CD4-positive, alpha-beta T cell treated with Interleukin-17A for 1 hour (primary cell): ENCODE results near the gene NRXN2.
"Not testable (repeated sequence)": the region's sequence is repeated elsewhere in the genome, so short reads cannot be mapped to it uniquely, and the experiment has no call there.

Experiments used
- DNase-seq: peaks from one replicate; pipeline ENCODE4 v3.0.0-alpha.2; 2020

NRXN2 gene

DNA sequence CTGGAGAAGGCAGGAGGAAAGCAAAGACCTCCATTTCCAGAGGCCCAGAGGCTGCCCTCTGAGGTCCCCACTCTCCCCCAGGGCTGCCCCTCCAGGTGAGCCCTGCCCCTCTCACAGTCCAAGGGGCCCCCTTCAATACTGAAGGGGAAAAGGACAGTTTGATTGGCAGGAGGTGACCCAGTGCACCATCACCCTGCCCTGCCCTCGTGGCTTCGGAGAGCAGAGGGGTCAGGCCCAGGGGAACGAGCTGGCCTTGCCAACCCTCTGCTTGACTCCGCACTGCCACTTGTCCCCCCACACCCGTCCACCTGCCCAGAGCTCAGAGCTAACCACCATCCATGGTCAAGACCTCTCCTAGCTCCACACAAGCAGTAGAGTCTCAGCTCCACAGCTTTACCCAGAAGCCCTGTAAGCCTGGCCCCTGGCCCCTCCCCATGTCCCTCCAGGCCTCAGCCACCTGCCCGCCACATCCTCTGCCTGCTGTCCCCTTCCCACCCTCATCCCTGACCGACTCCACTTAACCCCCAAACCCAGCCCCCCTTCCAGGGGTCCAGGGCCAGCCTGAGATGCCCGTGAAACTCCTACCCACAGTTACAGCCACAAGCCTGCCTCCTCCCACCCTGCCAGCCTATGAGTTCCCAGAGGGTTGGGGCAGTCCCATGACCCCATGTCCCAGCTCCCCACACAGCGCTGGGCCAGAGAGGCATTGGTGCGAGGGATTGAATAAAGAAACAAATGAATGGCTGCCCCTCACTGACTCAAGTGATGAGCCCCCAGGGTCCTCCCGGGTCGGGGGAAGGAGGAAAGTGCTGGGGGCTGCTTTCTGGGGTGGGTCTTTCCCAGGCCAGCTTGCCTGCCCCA, 121.2 kb downstream of the NRXN2 start:
- DNase-seq: no peak

GRCh38 chr11:64600281-64600992, 122.6 kb downstream of the NRXN2 start:
- no peak for DNase-seq

GRCh38 chr11:64599698-64600211, 123.2 kb downstream of the NRXN2 start:
- DNase-seq: no peak

- DNase-seq: no peak
Measured at GRCh38 chr11:64598797-64599697, 124.0 kb downstream of the NRXN2 start.

DNA sequence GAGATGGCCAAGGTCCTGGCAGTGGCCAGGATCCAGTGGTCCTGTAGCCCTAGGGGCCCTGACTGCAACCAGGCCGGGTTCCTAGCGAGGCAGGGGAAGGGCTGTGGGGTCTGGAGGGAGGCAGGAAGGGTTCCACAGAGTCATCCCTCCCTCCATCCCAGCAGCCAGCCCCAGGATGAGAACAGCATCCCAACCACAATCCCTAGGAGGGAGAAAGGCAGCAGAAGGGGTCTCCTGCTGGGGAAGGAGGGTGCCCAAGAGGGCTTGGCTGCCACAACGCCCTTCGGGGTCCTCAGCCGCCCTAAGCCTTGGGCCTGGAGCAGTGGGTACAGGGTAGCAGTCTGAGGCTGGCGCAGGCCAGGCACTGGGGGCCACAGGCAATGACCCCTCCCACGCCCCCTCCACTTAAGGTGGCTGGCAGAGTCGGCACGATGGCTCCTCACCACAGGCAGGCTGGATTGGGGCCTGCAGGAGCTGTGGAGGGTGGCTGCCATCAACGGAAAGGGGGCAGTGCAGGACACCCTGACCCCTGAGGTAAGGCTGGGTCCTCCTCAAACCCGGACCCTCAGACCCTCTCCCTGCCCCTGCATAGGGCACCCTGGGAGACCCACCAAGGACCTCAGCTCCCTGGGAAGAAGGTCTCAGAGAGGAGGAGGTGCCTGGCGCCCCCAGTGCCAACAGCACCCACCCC, 124.7 kb downstream of the NRXN2 start:
- DNase-seq: no peak

DNA sequence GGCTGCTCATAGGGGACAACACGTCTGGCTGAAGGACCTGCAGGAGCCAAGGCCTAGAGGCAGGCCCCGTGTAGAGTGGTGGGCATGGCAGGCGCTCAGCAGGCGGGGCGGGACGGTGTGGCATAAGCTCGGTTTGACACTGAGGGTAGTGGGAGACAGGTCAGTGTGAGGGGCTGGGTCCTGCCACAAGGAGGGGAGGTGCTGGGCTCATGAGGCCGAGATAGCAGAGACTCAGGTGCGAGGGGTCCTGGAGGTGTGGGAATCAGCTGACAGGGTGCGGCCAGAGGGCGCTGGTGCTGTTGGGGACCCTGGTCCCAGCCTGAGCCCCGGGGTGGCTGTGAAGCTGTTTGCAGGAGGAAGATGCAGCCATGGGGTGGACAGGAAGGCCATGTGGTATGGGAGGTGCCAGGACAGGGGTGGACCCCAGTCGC, 125.3 kb downstream of the NRXN2 start:
- DNase-seq: no peak

GRCh38 chr11:64595922-64596321, 127.1 kb downstream of the NRXN2 start:
- DNase-seq: not testable (repeated sequence)

DNA sequence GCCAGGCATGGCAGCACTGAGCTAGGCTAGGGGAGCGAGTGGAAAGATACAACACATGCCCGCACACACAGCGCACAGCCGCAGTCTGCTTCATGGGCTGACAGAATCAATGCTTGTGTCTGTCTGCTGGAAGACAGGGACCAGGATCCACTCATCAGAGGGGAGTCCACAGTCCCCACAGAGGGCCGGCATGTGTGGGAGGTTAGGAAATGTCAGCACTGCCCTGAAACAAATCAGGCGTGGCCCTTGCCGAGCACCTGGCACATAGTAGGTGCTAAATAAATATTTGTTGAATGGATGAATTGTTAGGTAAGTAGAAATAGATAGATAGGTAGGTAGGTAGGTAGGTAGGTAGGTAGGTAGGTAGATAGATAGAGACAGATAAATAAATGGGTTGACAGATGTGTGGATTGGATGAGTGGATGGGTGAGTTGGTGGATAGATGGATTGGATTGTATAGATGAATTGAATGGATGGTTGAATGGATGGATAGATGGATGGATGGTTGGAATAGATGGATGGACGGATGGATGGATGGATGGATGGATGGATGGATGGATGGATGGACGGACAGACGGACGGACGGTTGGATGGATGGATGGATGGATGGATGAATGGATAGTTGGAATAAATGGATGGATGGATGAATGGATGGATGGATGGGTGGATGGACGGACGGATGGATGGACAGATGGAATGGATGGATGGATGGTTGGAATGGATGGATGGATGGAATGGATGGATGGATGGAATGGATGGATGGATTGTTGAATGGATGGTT, 128.6 kb downstream of the NRXN2 start:
- no peak for DNase-seq

- DNase-seq: no peak
Measured at GRCh38 chr11:64593156-64594105, 129.6 kb downstream of the NRXN2 start.

DNA sequence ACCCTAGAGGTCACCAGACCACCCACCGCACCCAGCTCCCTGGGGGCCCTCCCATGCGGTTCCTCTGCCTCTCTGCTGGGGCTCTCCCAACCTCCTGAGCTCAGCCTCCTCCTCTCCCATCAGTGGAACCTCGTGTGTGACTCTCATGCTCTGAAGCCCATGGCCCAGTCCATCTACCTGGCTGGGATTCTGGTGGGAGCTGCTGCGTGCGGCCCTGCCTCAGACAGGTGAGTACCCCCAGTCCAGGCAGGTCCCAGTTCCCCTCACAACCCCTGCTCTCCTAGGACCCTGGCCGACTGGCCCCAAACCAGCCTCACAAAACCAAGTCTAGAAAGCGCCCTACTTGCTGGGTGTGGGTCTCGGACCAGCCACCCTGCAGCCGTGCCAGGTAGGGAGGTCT, 130.3 kb downstream of the NRXN2 start:
- no peak for DNase-seq

- no peak for DNase-seq
Measured at GRCh38 chr11:64592234-64592615, 130.8 kb downstream of the NRXN2 start.

DNA sequence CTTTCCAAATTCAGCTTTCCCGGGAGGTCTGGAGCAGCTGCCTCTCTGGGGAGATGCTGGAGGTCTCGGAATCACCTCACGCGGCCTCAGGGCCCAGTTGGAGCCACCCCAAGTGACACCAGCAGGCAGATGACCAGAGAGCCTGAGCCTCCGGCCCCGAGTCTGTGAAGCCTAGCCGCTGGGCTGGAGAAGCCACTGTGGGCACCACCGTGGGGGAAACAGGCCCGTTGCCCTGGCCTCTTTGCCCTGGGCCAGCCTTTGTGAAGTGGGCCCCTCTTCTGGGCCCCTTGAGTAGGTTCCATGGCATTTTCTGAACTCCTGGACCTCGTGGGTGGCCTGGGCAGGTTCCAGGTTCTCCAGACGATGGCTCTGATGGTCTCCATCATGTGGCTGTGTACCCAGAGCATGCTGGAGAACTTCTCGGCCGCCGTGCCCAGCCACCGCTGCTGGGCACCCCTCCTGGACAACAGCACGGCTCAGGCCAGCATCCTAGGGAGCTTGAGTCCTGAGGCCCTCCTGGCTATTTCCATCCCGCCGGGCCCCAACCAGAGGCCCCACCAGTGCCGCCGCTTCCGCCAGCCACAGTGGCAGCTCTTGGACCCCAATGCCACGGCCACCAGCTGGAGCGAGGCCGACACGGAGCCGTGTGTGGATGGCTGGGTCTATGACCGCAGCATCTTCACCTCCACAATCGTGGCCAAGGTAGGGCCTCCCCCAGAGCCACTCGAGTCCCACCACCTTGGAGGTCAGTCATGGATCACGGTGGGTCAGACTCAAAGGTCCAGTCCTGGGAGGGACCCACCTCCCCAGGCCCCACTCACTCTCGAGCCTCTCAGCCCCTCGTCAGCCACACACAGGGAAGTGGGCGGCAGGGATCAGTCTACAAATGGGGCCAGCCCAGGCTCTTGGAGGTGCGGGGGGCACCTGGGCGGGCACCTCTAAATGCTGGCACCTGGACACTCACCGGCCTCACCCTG, 131.5 kb downstream of the NRXN2 start:
- DNase-seq: no peak

GRCh38 chr11:64590763-64591221, 132.2 kb downstream of the NRXN2 start, which contains the start of gene SLC22A12:
SLC22A12 (plus strand) TSS chr11:64591220; CDS start chr11:64591557, 337 bp downstream.
- no peak for DNase-seq

DNA sequence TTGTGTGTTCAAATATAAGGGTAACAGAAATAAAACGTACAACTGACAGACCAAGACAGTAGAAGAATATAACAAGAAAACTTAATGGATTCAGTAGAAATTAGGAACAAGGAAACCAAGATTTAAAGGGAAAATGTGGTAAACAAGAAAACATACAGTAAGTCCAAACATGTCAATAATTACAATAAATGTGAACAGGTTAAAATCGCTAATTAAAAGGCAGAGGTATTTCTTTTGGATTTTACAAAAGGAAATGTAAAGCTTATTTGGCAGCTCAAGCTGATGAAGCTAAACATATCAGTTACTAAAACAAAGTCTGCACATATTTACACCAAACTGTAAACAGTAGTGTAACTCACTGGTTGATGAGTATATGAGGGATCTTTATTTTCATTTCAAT, 134.3 kb downstream of the NRXN2 start:
- DNase-seq: no peak

DNA sequence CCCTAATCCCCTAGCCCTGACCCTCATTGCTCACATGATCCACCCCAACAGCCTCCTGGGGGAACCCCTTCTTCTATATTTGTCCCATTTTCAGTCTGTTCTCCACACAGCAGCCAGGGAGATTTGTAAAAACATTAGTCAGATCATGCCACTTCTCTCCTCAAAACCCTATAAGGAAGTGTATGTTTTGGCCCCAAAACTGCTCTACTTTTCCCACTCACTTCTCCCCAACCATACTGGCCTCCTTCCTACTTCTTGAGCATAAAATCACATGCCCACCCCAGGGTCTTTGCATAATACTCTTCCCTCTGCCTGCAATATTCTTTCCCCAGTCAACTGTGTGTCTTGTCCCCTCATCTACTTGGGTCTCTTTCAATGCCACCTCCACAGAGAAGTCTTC, 136.6 kb downstream of the NRXN2 start:
- DNase-seq: no peak

GRCh38 chr11:64585150-64585549, 137.8 kb downstream of the NRXN2 start:
- no peak for DNase-seq

DNA sequence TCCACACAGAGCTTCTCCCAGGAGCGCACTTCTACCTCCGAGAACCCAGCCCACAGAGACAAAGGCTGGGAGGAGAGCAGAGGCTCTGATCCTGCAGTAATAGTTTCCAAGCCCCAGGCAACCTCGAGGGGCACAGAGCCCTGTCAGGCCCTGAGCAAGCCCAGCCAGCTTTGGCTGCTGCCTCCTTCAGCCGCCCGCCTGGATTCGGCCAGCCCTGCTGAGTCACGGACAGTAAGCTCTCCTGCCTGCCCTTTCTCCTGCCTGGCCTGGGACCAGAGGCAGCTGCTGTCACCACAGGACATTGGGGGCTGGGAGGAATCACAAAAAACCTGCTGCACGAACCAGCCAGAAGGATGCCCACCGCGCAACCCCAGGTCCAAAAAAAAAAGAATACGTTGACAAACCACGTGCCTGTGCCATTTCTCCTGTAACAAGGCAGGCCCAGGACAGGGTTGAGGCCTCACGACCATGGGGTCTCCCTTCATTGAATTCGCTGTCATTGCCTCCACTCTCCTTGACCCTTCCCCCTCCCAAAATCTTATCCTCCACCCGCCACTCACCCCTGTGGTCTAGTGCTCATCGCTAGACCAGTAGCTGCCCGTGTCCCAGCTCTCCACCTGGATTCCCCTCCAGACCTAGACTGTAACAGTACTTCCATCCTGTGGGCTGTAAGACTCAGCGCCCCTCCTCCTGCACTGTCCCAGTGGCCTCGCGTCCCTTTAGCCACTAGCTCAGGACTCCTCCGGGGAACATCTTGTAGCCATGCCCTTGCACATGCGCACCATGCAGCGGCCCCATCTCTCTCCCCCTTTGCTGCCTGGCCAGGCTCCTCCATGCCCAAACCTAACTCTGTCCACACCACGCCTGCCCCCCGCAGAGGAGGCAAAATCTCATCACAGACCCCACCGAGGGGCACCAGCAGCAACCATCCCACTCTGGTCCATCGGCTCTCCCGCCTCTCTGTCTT, 139.4 kb downstream of the NRXN2 start:
- no peak for DNase-seq

DNA sequence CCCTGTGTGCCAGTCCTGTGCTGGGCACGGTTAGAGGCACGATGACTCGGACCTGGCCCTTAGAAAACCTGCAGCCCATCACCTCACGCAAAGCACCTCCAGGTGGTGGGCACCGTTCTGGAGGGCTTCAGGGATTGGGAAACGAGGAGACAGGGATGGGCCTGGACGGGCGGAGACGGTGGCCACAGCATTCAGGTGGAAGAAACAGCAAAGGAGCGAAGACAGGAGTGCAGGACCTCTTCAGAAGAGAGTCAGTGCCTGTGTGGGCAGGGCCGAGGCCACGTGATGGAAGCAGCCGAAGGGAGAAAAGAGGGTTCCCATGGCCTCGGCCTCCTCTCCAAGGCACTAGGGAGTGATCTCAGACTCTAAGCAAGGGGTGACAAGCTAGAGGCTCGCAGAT, 140.1 kb downstream of the NRXN2 start:
- DNase-seq: no peak
